Mesenchymal stem cell (in vitro differentiated cells and primary cell): ENCODE results near the gene UQCC5.

Experiments
- DNase-seq: peaks from one replicate; pipeline ENCODE4 v3.0.0-alpha.2; 2013
- H2AFZ ChIP-seq: one replicate; pipeline ENCODE4 v1.6.1; 2013; ENCODE audit warnings: low read depth, mild to moderate bottlenecking, control low read depth, inconsistent platforms, low read length, moderate library complexity
- H2AK5ac ChIP-seq: 2 replicates; pipeline ENCODE4 v1.6.1; 2013; ENCODE audit warnings: low read length, moderate library complexity, mild to moderate bottlenecking, inconsistent platforms; ENCODE audit not compliant: severe bottlenecking
- H2BK120ac ChIP-seq: one replicate; pipeline ENCODE4 v1.6.1; 2013; ENCODE audit warnings: low read depth, mild to moderate bottlenecking, inconsistent platforms, low read length, moderate library complexity
- H2BK12ac ChIP-seq, 2 experiments: one replicate each; pipeline ENCODE4 v1.6.1; 2013; ENCODE audit warnings: inconsistent platforms in 2 of 2, low read length in 2 of 2, mild to moderate bottlenecking in 2 of 2, moderate library complexity in 2 of 2, control low read depth in 1 of 2
- H2BK15ac ChIP-seq: one replicate; pipeline ENCODE4 v1.6.1; 2013; ENCODE audit warnings: mild to moderate bottlenecking, low read depth, inconsistent platforms; ENCODE audit not compliant: poor library complexity, severe bottlenecking
- H2BK5ac ChIP-seq: 2 replicates; pipeline ENCODE4 v1.6.1; 2013; ENCODE audit warnings: low read depth, mild to moderate bottlenecking, low read length, control low read depth, inconsistent platforms; ENCODE audit not compliant: poor library complexity, severe bottlenecking
- H3K14ac ChIP-seq, 2 experiments: one replicate each; pipeline ENCODE4 v1.6.1; 2013; ENCODE audit warnings: inconsistent platforms in 2 of 2, low read length in 2 of 2, control low read depth in 1 of 2, mild to moderate bottlenecking in 1 of 2, moderate library complexity in 1 of 2
- H3K18ac ChIP-seq, 2 experiments: one replicate each; pipeline ENCODE4 v1.6.1; 2013; ENCODE audit warnings: inconsistent platforms in 2 of 2, low read length in 2 of 2, control low read depth in 1 of 2, low read depth in 1 of 2, mild to moderate bottlenecking in 1 of 2
- H3K23ac ChIP-seq, 2 experiments: one replicate each; pipeline ENCODE4 v1.6.1; 2013; ENCODE audit warnings: inconsistent platforms in 2 of 2, low read length in 2 of 2, mild to moderate bottlenecking in 2 of 2, moderate library complexity in 2 of 2, control low read depth in 1 of 2
- H3K27ac ChIP-seq: 2 replicates; pipeline ENCODE4 v1.5.1; 2013; ENCODE audit warnings: mild to moderate bottlenecking, moderate library complexity, low read length, control low read depth, inconsistent platforms; ENCODE audit not compliant: poor library complexity, severe bottlenecking
- H3K27me3 ChIP-seq, 2 experiments: 2 replicates each; pipeline versions ENCODE4 v1.6.1 to v1.7.0; 2013; ENCODE audit warnings: low read length in 2 of 2, mild to moderate bottlenecking in 2 of 2, moderate library complexity in 2 of 2, control low read depth in 1 of 2, inconsistent platforms in 1 of 2; ENCODE audit not compliant: control insufficient read depth in 1 of 2, insufficient read depth in 1 of 2
- H3K36me3 ChIP-seq, 2 experiments: 2 replicates each; pipeline versions ENCODE4 v1.6.1 to v1.7.0; 2013; ENCODE audit warnings: low read length in 2 of 2, control low read depth in 1 of 2, inconsistent platforms in 1 of 2, low read depth in 1 of 2, mild to moderate bottlenecking in 1 of 2; ENCODE audit not compliant: insufficient read depth in 2 of 2, control insufficient read depth in 1 of 2
- H3K4ac ChIP-seq, 2 experiments: one replicate each; pipeline ENCODE4 v1.6.1; 2013; ENCODE audit warnings: inconsistent platforms in 2 of 2, low read length in 2 of 2, mild to moderate bottlenecking in 2 of 2, moderate library complexity in 2 of 2, control low read depth in 1 of 2, low read depth in 1 of 2
- H3K4me1 ChIP-seq: 2 replicates; pipeline ENCODE4 v1.6.1; 2013; ENCODE audit warnings: low read depth, low read length, control low read depth; ENCODE audit not compliant: control insufficient read depth, insufficient read depth
- H3K4me2 ChIP-seq: 2 replicates; pipeline ENCODE4 v1.6.1; 2013; ENCODE audit warnings: low read length, mild to moderate bottlenecking, inconsistent platforms; ENCODE audit not compliant: poor library complexity, severe bottlenecking
- H3K4me3 ChIP-seq, 2 experiments: 2 replicates each; pipeline versions ENCODE4 v1.5.1 to v1.7.0; 2013; ENCODE audit warnings: low read length in 2 of 2, mild to moderate bottlenecking in 2 of 2, control low read depth in 1 of 2, low read depth in 1 of 2; ENCODE audit not compliant: insufficient read depth in 1 of 2
- H3K79me1 ChIP-seq: replicated peaks from 2 replicates; pipeline ENCODE4 v1.6.1; 2013; ENCODE audit warnings: mild to moderate bottlenecking, control low read depth, low read length, inconsistent platforms; ENCODE audit not compliant: poor library complexity, severe bottlenecking
- H3K9ac ChIP-seq: 2 replicates; pipeline ENCODE4 v1.7.0; 2013; ENCODE audit warnings: mild to moderate bottlenecking, low read length, moderate library complexity
- H3K9me3 ChIP-seq: 2 replicates; pipeline ENCODE4 v1.7.0; 2013; ENCODE audit warnings: mild to moderate bottlenecking, low read length; ENCODE audit not compliant: control insufficient read depth
- H4K8ac ChIP-seq: one replicate; pipeline ENCODE4 v1.6.1; 2013; ENCODE audit warnings: inconsistent platforms, mild to moderate bottlenecking, low read length, moderate library complexity
- H4K91ac ChIP-seq: one replicate; pipeline ENCODE4 v1.6.1; 2013; ENCODE audit warnings: mild to moderate bottlenecking, low read length, inconsistent platforms
- WGBS: methylation state at CpG from one replicate; pipeline ENCODE4 v1.1.7; 2013; ENCODE audit warnings: mixed read lengths; 5-methylcytosine and 5-hydroxymethylcytosine counted together

The UQCC5 gene

DNA sequence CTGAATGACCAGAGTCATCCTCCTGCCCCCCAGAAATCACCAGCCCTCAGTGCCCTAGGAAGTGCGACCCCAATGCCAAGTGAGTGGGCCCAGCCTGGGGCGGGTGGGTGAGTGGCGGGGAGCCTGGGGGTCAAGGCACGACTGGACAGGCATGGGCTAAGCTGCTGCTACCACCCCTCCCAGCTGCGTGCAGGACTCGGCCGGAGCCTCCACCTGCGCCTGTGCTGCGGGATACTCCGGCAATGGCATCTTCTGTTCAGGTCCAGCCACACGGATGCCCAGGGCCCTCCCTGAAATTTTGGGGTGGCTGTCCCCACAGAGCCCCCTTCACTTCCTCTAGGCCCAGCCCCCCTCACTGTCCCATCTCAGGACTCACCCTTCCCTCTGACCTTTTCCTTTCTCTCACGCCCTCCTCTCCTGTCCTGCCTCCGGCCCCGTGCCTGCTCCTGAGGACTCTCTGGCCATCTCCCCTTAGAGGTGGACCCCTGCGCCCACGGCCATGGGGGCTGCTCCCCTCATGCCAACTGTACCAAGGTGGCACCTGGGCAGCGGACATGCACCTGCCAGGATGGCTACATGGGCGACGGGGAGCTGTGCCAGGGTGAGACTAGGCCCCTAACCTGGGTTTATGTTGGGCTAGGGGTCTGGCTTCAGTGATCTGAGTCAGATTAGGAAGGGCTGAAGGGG lies 19.8 kb upstream of the UQCC5 start:
- Histone ChIP-seq H3K9ac (no peak overlapping the region), H4K91ac (no peak overlapping the region), H3K14ac (no peak overlapping the region), H2BK120ac (no peak overlapping the region), H3K23ac (no peak overlapping the region), H3K36me3 (peaks cover 0 to 5% of the 10 kb centered on the region in 2 experiments), H3K4me2 (no peak overlapping the region), H3K18ac (no peak overlapping the region), H3K9me3 (no peaks in the 10 kb centered on the region), H2AFZ (no peak overlapping the region), H2BK12ac (no peak overlapping the region), H3K4me1 (peaks cover 9% of the 10 kb centered on the region), H4K8ac (no peak overlapping the region), H3K4me3 (no peak overlapping the region), H3K27ac (no peak overlapping the region), H2BK5ac (no peak overlapping the region), H3K79me1 (no peaks in the 10 kb centered on the region), H2BK15ac (no peak overlapping the region), H3K27me3 (peaks cover 9 to 59% of the 10 kb centered on the region in 2 experiments), H2AK5ac (no peak overlapping the region), H3K4ac (no peak overlapping the region)
- DNase-seq: no peak
- 87% methylated on average over 19 of the region's 19 CpGs for WGBS

DNA sequence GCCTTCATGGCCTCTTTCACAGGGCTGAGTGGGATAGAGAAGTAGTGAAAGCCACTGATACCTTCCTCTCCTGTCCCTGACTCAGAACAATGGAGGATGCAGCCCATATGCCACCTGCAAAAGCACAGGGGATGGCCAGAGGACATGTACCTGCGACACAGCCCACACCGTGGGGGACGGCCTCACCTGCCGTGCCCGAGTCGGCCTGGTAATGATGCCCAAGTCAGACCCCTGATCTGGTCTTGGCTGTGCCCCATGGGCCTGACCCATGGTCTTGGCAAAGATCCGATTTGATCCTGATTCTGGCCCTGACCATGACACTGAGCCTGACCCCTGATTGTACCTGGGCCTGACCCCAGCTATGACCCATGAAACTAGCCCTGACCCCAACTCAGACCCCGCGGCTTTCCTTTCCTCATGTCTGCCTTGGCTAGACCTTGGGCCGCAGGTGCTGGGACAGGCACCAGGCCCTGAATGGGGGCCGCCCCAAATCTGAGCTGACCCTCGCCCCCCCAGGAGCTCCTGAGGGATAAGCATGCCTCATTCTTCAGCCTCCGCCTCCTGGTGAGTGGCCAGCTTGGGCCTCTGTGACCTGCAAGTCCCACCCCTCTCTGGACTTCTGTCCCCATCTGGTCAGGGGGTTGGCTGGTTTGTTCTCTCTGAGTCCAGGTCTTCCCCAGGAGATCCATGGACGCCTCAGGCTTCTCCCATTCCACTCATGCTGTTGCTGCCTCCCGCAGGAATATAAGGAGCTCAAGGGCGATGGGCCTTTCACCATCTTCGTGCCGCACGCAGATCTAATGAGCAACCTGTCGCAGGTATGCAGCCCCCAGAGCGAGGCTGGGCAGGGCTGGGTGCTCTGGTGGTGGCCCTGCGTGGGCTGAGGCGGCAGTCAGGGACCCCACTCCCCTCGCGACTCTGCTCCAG lies 18.3 kb upstream of the UQCC5 start:
- peaks cover 9% of the 10 kb centered on the region for H3K4me1 ChIP-seq
- peak overlapping the region in 1 of 2 experiments; percentile 26 for H3K18ac ChIP-seq
- H3K4me3 ChIP-seq: no peak overlapping the region
- peaks cover 0 to 20% of the 10 kb centered on the region in 2 experiments for H3K36me3 ChIP-seq
- H3K4me2 ChIP-seq: peak overlapping the region; percentile 13
- no peak overlapping the region for H4K8ac ChIP-seq
- no peak overlapping the region for H2AK5ac ChIP-seq
- no peak overlapping the region for H3K4ac ChIP-seq
- peak overlapping the region in 1 of 2 experiments; percentile 71 for H3K23ac ChIP-seq
- no peak overlapping the region for H3K27ac ChIP-seq
- peak overlapping the region in 1 of 2 experiments; percentile 62 for H3K14ac ChIP-seq
- no peaks in the 10 kb centered on the region for H3K9me3 ChIP-seq
- H2AFZ ChIP-seq: peak overlapping the region; percentile 60
- no peak overlapping the region for H2BK15ac ChIP-seq
- DNase-seq: no peak
- H3K9ac ChIP-seq: no peak overlapping the region
- no peak overlapping the region for H4K91ac ChIP-seq
- H2BK5ac ChIP-seq: no peak overlapping the region
- H2BK120ac ChIP-seq: no peak overlapping the region
- H3K27me3 ChIP-seq: peaks cover 8 to 45% of the 10 kb centered on the region in 2 experiments
- WGBS: 68% methylated on average over 25 of the region's 25 CpGs
- no peaks in the 10 kb centered on the region for H3K79me1 ChIP-seq
- no peak overlapping the region for H2BK12ac ChIP-seq

DNA sequence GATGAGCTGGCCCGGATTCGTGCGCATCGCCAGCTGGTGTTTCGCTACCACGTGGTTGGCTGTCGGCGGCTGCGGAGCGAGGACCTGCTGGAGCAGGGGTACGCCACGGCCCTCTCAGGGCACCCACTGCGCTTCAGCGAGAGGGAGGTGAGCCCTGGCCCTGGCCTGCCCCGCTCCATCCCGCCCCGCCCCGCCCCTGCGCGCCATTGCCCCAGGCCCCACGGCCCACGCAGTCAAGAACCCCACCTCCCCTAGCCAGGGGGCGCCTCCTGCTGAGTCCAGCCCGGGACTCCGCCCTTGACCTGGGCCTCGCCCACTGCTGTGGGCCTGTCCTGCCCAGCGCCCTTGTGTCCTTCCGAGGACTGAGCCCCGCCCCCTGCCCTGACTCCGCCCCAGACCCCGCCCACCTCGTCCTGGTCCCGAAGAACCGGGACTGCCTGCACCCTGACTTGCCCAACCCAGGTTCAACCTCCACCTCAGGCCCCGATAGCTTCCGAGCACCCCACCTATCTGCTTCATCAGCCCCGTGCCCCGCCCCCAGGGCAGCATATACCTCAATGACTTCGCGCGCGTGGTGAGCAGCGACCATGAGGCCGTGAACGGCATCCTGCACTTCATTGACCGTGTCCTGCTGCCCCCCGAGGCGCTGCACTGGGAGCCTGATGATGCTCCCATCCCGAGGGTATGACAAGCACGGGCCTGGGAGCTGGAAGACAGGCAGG lies 17.5 kb upstream of the UQCC5 start:
- no peak overlapping the region for H2AK5ac ChIP-seq
- no peak overlapping the region for H2BK12ac ChIP-seq
- peaks cover 3 to 37% of the 10 kb centered on the region in 2 experiments for H3K27me3 ChIP-seq
- peak overlapping the region; percentile 13 for H3K4me2 ChIP-seq
- peak overlapping the region in 1 of 2 experiments; percentile 24 for H3K4me3 ChIP-seq
- peak; percentile 18 for DNase-seq
- peaks cover 9% of the 10 kb centered on the region for H3K4me1 ChIP-seq
- H3K9ac ChIP-seq: no peak overlapping the region
- no peaks in the 10 kb centered on the region for H3K79me1 ChIP-seq
- peak overlapping the region in 1 of 2 experiments; percentile 62 for H3K14ac ChIP-seq
- no peak overlapping the region for H2BK120ac ChIP-seq
- WGBS: 22% methylated on average over 43 of the region's 50 CpGs
- no peak overlapping the region for H3K4ac ChIP-seq
- peak overlapping the region in 1 of 2 experiments; percentile 26 for H3K18ac ChIP-seq
- peaks cover 5 to 28% of the 10 kb centered on the region in 2 experiments for H3K36me3 ChIP-seq
- H2BK15ac ChIP-seq: peak overlapping the region; percentile 7
- peak overlapping the region in 1 of 2 experiments; percentile 71 for H3K23ac ChIP-seq
- H2AFZ ChIP-seq: peak overlapping the region; percentile 67
- no peaks in the 10 kb centered on the region for H3K9me3 ChIP-seq
- H2BK5ac ChIP-seq: no peak overlapping the region
- no peak overlapping the region for H4K8ac ChIP-seq
- H4K91ac ChIP-seq: no peak overlapping the region
- H3K27ac ChIP-seq: no peak overlapping the region
